Activated CD4-positive, alpha-beta T cell treated with anti-CD3 and anti-CD28 coated beads for 48 hours (primary cell): Measurements from ENCODE around the gene NPVF.

Experiments used
- DNase-seq: peaks from one replicate; pipeline ENCODE4 v3.0.0-alpha.2; 2020

NPVF gene

GRCh38 chr7:25228386-25228785, at the start of gene NPVF:
Gene NPVF, minus strand, starts transcription at chr7:25228486. Its CDS starts 47 bp downstream, at chr7:25228439.
- DNase-seq, result no peak

DNA sequence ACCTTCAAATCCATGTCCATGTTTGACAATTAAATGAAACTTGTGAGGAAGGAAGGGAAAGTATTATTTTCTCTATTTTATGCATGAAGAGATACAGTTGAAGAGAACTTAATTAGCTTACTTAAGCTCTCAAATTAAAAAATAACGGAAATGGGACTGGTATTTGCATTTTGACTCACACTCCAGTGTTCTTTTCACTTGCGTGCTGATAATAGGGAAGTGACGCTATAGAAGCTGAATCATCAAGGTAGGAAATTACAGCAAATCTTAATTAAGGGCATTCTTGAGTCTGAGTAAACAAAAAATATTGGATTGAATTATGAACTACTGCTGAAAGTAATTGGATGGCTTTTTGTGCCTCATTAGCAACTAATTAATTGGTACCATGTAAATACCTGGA, 44.0 kb upstream of the NPVF start:
- no peak for DNase-seq

DNA sequence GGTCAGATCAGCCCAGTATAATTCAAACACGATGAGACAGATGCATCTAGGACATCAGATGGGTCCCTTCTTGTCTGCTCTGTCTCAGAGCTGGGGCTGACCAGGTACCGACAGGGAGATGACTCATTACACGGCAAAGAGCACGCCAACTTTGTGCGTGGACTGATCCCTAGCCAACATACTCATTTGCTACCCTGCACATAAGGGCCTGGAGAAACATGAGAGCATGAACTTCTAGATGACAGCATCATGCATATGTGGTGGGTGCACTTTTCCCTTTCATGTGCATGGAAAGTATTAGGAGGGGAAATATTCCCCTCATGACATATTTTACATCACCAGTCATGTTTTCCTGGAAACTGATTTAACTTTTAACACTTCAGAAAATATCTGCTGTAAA, 35.1 kb upstream of the NPVF start:
- no peak for DNase-seq

DNA sequence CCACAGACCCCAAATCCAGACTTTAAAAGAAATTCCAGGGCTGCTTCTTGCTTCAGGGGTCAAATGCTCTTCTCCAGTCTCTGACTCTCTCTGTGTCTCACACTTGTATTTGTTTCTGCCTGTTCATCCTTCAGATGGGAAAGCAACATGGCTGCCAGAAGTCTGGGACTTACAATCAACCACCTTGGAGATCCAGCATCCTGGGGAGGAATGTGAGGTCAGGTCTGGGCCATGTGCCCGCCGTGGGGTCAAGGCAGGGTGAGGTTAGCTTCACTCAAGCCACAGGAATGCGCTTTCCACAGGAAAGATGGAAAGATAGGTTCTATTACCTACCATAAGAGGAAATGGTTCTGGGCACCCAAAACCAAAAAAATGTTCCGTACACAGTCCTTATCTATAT, 34.3 kb upstream of the NPVF start:
- no peak for DNase-seq

DNA sequence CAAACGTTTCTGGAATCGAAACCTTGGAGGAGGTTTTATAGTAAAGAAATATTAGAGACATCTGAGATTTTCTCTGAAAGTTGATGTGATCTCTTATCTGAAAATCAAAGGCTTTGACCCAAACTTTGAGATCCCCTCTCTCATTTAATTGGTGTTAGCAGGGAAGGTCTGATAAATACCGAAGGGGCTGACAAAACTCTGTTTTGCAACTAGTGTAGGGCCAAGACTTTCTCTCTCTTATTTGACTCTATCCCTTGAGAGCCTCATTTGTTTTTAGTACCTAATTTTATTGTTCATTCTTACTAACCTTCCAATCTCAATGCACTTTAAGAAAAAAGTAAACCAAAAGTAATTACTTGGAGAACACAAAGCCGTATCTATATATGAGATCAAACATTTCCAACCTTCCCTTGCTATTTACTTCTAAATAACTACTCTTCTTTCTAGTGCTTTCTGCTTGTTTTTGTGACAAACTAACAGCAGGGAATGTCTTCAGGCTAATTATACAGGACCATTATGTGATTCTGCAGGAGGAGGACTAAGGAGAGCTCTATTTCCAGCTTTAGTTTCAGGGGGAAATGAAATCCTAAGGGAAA, 33.4 kb upstream of the NPVF start:
- no peak for DNase-seq

GRCh38 chr7:25260862-25261494, 32.7 kb upstream of the NPVF start:
- DNase-seq, result no peak

GRCh38 chr7:25259487-25260243, 31.4 kb upstream of the NPVF start:
- peak; percentile 77 for DNase-seq

- no peak for DNase-seq
Observed at GRCh38 chr7:25256333-25256819, 28.1 kb upstream of the NPVF start.

DNA sequence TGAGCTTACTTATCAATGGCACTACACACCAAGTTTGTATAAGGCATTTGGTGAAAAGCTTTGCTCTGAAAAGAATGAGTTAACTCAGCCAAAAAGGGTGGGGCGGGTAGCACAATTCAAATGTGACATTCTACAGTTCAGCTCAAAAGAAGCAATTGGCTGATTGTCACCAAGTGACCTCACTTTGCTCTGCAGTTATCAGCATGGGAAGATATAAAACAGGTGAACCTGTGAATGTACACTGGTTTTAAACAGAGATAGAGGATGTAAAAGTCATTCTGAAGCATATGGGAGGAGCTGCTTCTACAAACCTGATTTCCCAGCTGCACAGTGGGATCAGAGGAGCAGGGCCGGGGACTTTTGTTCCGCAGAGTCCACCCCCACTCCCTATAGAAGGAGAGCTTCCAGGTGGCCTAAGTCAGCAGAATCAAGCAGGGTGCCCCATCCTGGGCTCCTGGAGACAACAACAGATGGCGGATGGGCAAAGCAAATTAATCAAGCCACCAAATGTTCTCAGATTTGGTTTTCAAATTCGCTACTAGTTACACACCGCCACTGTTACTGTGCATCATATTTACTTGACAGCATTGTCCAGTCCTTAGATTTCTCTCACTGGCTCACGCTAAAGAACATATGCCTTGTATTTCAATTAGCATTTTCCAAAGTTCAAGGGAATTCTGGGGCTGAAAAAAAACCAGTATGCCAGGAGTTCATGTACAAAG, 27.5 kb upstream of the NPVF start:
- no peak for DNase-seq

DNA sequence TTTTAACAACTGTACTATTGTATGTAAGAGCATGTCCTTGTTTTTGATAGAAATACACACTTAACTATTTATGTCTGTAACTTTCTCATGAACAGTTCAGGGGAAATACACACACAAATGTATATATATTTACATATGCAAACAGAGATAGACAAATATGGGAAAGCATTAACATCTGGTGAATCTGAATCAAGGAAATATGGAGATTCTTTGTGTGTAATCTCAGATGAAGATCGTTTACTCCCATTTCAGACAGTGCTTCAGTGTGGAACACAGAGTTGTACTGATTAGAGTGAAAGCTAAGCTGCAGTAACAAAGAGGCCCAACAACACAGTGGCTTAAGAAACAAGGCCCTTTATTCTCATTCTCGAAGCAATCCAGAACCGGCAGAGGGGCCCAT, 26.3 kb upstream of the NPVF start:
- DNase-seq, result no peak

GRCh38 chr7:25253714-25254113, 25.4 kb upstream of the NPVF start:
- no peak for DNase-seq

DNA sequence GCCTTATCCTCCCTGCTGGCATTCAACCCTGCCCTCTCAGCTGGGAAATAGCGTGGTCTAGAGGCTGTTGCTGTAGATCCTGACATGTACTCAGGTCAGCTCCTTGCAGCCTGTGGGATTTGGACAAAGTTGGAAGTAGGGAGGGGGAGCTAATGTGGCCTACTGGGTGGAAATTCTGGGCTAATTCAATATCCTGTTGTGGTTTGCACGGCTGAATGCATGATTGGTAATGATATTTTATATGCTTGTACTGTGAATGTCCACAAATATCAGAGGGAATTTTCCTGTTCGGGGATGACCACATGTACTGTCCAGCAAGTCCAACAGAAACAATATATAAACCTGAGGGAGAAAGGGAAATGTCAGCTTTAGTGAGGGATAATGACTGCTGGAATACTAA, 22.1 kb upstream of the NPVF start:
- no peak for DNase-seq

DNA sequence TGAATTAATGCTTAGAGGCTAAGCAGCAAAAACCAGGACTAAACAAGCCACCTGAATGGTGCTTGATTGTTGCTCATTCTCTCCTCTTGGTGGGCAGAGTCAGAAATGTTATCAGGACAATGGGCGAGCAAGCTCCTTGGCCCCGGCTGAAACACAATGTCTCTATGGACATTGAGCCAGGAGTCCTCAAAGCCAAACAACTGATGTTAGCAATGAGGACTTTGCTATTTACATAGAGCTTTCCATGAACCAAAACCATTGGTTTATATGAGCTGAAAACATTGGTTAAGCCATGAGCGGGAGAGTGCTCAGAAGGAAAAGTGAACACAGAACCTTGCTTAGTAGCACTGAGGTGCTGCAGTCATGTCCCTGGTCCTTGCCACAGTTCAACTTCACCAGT, 21.5 kb upstream of the NPVF start:
- DNase-seq, result no peak

GRCh38 chr7:25246306-25246705, 18.0 kb upstream of the NPVF start:
- no peak for DNase-seq

DNA sequence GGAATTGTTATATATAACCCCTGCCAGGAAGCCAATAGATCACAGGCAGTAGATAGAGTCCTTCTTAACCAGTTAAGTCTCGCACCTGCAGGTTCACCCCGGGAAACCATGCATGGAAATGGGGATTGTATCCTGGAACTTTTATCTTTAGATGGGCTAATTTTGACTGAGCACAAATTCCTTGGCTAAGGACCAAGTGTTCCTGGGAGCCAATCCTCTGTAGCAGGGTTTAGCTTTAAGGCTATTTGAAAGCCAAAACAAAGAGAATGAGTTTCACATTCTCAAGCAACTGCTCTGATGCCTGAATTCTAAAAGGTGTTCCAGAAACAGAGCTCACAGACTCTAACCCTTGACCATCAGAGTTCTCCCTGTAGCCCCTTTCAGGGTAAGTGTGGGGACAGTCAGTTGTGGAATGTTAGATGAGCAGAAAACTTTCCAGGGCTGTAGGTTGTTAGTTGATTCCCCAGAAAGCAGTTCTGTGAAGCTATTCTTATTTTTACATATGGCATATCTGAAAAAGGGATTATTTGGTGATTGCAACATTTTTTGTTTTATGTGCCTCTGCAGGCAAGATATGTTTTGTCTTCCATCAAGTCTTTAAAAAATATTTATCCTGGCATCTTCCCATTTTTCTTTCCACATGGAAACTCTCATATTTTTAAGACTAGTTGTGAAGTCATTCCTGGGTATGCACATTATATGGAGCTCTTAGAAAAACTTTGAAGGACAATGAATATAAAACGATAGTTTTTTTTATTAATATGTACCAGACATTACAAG, 16.2 kb upstream of the NPVF start:
- DNase-seq, result no peak

DNA sequence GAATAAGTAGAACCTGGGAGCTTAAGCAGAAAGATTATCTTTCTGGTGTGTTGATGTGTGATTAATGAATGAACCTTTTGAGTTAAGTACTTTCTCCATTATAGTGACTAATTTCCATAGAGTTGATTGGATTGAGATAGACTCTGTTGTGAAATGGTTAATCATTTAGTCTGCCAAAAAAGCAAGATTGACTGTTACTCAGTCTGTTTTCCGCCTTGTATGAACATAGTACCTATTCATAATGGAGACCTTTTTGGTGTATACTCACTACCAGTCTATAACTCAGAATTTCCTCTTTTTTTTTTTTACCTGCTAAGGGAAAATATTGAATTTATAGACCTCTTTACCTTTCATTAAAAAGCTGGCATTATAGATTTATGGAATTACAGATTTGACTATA, 14.4 kb upstream of the NPVF start:
- DNase-seq, result no peak

DNA sequence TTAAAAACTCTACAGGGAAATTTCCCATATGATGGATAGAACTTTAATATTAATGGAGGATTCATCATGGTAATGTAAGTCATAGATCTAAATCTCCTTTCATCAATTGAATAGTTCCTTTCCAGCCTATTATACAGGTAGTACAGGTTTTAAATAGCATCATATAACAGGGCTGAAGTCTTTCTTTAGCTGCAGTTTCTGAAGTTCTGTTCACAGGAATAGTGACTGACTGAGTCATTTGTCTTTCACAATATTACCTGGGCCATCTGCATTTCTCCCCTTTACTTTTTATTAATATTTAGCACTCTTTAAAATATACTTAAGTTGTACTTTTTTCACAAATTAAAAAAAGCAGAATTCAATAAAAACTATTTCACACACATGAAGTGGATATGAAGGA, 12.6 kb upstream of the NPVF start:
- DNase-seq, result no peak

DNA sequence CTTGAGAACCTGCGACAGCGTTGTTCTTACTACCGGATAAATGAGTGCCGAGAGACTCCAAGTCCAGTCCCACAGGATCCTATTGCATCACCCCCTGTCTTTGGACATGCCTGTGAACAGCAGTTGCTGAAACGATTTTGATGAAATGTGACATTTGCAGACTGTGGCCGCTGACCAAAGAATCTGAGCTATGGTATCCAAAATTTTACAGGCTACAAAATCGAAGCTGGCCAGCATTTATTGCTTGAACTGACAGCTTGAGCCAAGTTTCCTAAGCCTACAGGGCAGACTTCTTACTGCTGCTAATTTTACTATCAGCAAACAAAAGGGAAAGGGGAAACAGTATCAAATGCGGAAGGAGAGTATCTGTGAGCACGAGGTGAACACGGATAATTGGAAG, 12.1 kb upstream of the NPVF start:
- DNase-seq, result no peak

DNA sequence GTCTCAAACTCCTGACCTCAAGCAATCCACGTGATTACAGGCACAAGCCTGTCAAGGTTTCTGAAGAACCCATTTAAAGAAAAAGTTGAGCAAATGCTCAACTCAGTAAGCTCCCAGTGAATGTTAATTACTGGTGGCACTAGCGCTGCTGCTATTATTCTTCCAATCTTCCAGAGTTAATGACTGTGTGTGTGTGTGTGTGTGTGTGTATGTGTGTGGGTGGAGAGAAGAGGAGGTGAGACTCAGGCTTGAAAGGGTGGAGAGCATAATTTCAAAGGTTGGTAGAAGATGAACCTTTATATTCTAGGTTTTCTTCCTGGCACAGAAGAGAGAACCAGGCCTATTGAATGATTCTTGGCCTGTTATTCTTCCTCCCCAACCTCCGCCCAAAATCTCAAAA, 11.6 kb upstream of the NPVF start:
- no peak for DNase-seq

- no peak for DNase-seq
Observed at GRCh38 chr7:25238066-25238725, 9.9 kb upstream of the NPVF start.

- no peak for DNase-seq
Observed at GRCh38 chr7:25235471-25235870, 7.2 kb upstream of the NPVF start.

DNA sequence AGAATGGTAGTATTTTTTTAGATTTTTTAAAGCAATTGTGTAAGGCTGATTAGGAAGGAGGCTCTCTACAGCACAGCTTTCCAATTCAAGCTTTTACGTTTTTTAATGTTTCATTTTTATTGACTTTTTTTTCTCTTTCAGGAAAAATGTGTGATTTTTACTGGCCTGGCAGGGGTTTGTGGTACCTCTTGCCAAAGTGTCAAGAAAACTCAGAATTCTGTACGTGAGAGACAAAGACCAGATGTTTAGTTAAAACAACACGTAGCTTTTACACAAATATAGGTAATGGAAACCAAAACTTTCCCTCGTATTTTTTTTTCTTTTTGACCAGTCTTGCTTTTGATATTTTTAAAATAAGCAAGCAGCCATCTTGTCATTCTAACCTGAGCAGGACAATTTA, 6.0 kb upstream of the NPVF start:
- no peak for DNase-seq
